ENCODE results near the gene CHST3. TPM values are rescaled to one million over a fixed set of nuclear protein-coding genes. Genes with fewer than 3 reads are reported as not detected.
"Not testable (repeated sequence)": the region's sequence is repeated elsewhere in the genome, so short reads cannot be mapped to it uniquely, and the experiment has no call there.

CHST3 gene
- total RNA-seq, 2 experiments from 2014 or later: 0.02 TPM

- Mint-ChIP-seq H3K27ac (no peak overlapping the region), H3K27me3 (peaks cover 53% of the 10 kb centered on the region), H3K4me1 (peaks cover 7% of the 10 kb centered on the region), H3K36me3 (ENCODE audit: low read depth) (no peaks in the 10 kb centered on the region), H3K9me3 (no peaks in the 10 kb centered on the region), H3K4me3 (no peak overlapping the region)
- POLR2A ChIA-PET: no interaction called here
- CTCF ChIA-PET: no interaction called here
- DNase-seq: no peak
Observed at GRCh38 chr10:71961831-71962230, 2.4 kb upstream of the CHST3 start.

DNA sequence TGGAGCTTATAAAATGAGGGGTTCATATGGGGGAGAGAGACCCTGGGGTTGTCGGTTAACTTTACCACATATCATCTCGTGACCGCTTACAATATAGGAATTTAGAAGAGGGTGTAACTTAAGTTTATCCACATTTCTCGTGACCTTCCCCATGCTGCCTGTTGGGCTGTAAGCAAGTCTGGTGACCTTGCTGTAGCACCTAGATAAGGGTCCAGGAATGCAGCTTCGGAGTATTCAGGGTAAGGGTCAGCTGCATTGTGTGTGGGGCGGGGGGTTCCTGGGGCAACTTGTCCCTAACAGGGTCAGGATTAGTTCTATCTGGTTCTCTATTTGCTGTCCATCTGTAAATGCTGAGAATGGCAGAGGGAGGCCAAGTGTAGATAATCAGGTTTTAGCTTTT lies 1.3 kb upstream of the CHST3 start:
- POLR2A ChIA-PET: no interaction called here
- peaks cover 7% of the 10 kb centered on the region for H3K4me1 Mint-ChIP-seq
- CTCF ChIA-PET: no interaction called here
- H3K36me3 Mint-ChIP-seq (ENCODE audit: low read depth): no peaks in the 10 kb centered on the region
- no peaks in the 10 kb centered on the region for H3K9me3 Mint-ChIP-seq
- no peak for DNase-seq
- no peak overlapping the region for H3K4me3 Mint-ChIP-seq
- H3K27ac Mint-ChIP-seq: no peak overlapping the region
- H3K27me3 Mint-ChIP-seq: peaks cover 57% of the 10 kb centered on the region

DNA sequence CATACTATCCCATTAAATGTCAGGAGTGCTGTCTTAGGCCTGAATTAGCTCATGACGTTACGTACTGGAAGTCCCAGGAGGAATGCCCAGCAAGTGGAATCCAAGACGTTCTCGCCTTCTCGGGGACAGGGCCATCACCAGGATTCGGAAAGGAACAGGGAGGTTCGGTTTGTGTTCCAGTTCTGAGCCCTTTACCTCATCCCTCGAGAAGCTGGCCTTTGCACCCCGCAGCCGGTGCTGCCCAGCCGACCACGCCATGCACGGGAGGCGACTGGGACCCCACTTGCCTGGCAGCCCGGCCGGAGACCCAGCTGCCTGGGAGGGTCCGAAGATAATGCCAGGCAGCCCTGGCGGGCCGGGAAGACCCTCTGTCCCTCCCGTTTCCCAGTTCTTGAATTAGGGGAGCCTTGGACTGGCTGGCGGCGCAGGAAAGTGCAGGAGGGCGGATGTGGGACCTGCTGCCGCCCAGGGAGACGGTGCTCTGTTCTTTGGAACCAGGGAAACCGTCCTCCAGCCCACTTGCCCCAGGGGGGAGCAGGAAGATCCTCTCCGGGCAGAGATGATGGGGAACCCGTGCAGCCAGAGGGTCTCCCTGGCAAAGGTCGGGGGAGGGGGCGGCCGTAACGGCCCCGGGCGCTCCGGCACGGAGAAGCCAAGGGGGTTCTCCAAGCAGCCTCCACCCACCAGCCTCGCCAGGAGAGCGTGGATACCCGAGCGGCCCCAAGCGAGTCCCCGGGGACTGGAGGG lies 671 bp upstream of the CHST3 start:
- Mint-ChIP-seq H3K36me3 (ENCODE audit: low read depth) (no peaks in the 10 kb centered on the region), H3K27me3 (peaks cover 63% of the 10 kb centered on the region), H3K4me1 (peaks cover 7% of the 10 kb centered on the region), H3K4me3 (no peak overlapping the region), H3K9me3 (no peaks in the 10 kb centered on the region), H3K27ac (no peak overlapping the region)
- DNase-seq: no peak
- CTCF ChIA-PET: no interaction called here
- POLR2A ChIA-PET: no interaction called here

GRCh38 chr10:71964743-71965515 lies 734 bp downstream of the CHST3 start:
- peaks cover 7% of the 10 kb centered on the region for H3K4me1 Mint-ChIP-seq
- H3K27ac Mint-ChIP-seq: no peak overlapping the region
- no peaks in the 10 kb centered on the region for H3K36me3 Mint-ChIP-seq (ENCODE audit: low read depth)
- ChIA-PET CTCF (interaction anchor here (0.5 kb wide), 1 partner anchor 1884 kb away, joined by 3 read pairs; no protein-coding TSS in a partner anchor), POLR2A (interaction anchor here (0.8 kb wide), 1 partner anchor 44 kb away, joined by 3 read pairs; no protein-coding TSS in a partner anchor)
- peak; percentile 13 for DNase-seq
- peak overlapping the region; percentile 58 for H3K4me3 Mint-ChIP-seq
- H3K9me3 Mint-ChIP-seq: no peaks in the 10 kb centered on the region
- H3K27me3 Mint-ChIP-seq: peaks cover 51% of the 10 kb centered on the region

GRCh38 chr10:71965623-71966022 lies 1.4 kb downstream of the CHST3 start:
- POLR2A ChIA-PET: no interaction called here
- Mint-ChIP-seq H3K36me3 (ENCODE audit: low read depth) (no peaks in the 10 kb centered on the region), H3K4me1 (peaks cover 7% of the 10 kb centered on the region), H3K9me3 (no peaks in the 10 kb centered on the region), H3K27ac (no peak overlapping the region), H3K27me3 (peaks cover 46% of the 10 kb centered on the region), H3K4me3 (no peak overlapping the region)
- CTCF ChIA-PET: interaction anchor here (0.7 to 1.2 kb wide), 2 partner anchors 83 to 597 kb away, joined by 3 to 5 read pairs; no protein-coding TSS in a partner anchor
- DNase-seq: no peak

- no peaks in the 10 kb centered on the region for H3K36me3 Mint-ChIP-seq (ENCODE audit: low read depth)
- H3K4me3 Mint-ChIP-seq: no peak overlapping the region
- H3K9me3 Mint-ChIP-seq: no peaks in the 10 kb centered on the region
- H3K4me1 Mint-ChIP-seq: peaks cover 7% of the 10 kb centered on the region
- POLR2A ChIA-PET: no interaction called here
- H3K27ac Mint-ChIP-seq: no peak overlapping the region
- CTCF ChIA-PET: interaction anchor here (0.7 to 1.2 kb wide), 3 partner anchors 60 to 598 kb away, joined by 3 to 5 read pairs (median 3); no protein-coding TSS in a partner anchor
- DNase-seq: no peak
- H3K27me3 Mint-ChIP-seq: peaks cover 46% of the 10 kb centered on the region
Observed at GRCh38 chr10:71966046-71967004, 2.1 kb downstream of the CHST3 start.

- not testable (repeated sequence) for H3K36me3 Mint-ChIP-seq (ENCODE audit: low read depth); H3K27ac Mint-ChIP-seq; H3K9me3 Mint-ChIP-seq; H3K4me1 Mint-ChIP-seq; H3K4me3 Mint-ChIP-seq; DNase-seq
- CTCF ChIA-PET: interaction anchor here (1.0 kb wide), 1 partner anchor 81 kb away, joined by 3 read pairs; no protein-coding TSS in a partner anchor
- H3K27me3 Mint-ChIP-seq: peaks cover 31% of the 10 kb centered on the region
- POLR2A ChIA-PET: interaction anchor here (0.6 kb wide), 1 partner anchor 133 kb away, joined by 8 read pairs; no protein-coding TSS in a partner anchor
Observed at GRCh38 chr10:71967958-71968357, 3.8 kb downstream of the CHST3 start.

GRCh38 chr10:71968553-71969474 lies 4.6 kb downstream of the CHST3 start:
- Mint-ChIP-seq H3K4me3 (no peak overlapping the region), H3K36me3 (ENCODE audit: low read depth) (no peaks in the 10 kb centered on the region), H3K9me3 (no peaks in the 10 kb centered on the region), H3K27ac (no peak overlapping the region), H3K27me3 (peaks cover 24% of the 10 kb centered on the region), H3K4me1 (peaks cover 10% of the 10 kb centered on the region)
- ChIA-PET POLR2A (no interaction called here), CTCF (interaction anchor here (1.0 kb wide), 1 partner anchor 80 kb away, joined by 3 read pairs; no protein-coding TSS in a partner anchor)
- DNase-seq: no peak

- peaks cover 22% of the 10 kb centered on the region for H3K27me3 Mint-ChIP-seq
- H3K36me3 Mint-ChIP-seq (ENCODE audit: low read depth): no peaks in the 10 kb centered on the region
- CTCF ChIA-PET: no interaction called here
- no peaks in the 10 kb centered on the region for H3K9me3 Mint-ChIP-seq
- POLR2A ChIA-PET: interaction anchor here (0.5 kb wide), 1 partner anchor 9 kb away, joined by 3 read pairs; no protein-coding TSS in a partner anchor
- H3K27ac Mint-ChIP-seq: no peak overlapping the region
- no peak for DNase-seq
- no peak overlapping the region for H3K4me3 Mint-ChIP-seq
- peaks cover 14% of the 10 kb centered on the region for H3K4me1 Mint-ChIP-seq
Observed at GRCh38 chr10:71969929-71970328, 5.7 kb downstream of the CHST3 start.

DNA sequence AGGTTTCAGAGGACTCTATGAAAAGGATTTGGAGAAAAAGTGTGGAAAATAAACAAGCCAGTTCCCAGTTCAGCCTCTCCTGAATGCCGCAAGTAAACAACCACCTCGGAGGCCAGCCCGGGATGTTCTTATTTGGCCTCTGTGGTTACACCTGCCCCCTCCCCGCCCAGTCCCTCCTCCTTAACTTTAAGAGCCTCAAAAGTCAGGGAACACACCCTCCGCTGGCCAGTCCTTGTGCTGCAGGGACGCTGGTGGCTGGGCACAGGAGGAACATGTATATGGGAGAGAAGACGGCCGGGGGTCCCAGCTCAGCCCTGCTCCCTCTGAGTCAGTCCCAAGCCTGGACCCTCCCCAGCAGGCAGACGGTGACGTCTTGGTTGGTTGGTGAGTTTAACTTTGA lies 6.1 kb downstream of the CHST3 start:
- Mint-ChIP-seq H3K27ac (no peak overlapping the region), H3K27me3 (peaks cover 18% of the 10 kb centered on the region), H3K9me3 (no peaks in the 10 kb centered on the region), H3K36me3 (ENCODE audit: low read depth) (no peaks in the 10 kb centered on the region), H3K4me3 (no peak overlapping the region), H3K4me1 (peaks cover 10% of the 10 kb centered on the region)
- DNase-seq: no peak
- ChIA-PET CTCF (interaction anchor here (0.9 kb wide), 1 partner anchor 78 kb away, joined by 3 read pairs; no protein-coding TSS in a partner anchor), POLR2A (interaction anchor here (0.5 kb wide), 1 partner anchor 9 kb away, joined by 3 read pairs; no protein-coding TSS in a partner anchor)

DNA sequence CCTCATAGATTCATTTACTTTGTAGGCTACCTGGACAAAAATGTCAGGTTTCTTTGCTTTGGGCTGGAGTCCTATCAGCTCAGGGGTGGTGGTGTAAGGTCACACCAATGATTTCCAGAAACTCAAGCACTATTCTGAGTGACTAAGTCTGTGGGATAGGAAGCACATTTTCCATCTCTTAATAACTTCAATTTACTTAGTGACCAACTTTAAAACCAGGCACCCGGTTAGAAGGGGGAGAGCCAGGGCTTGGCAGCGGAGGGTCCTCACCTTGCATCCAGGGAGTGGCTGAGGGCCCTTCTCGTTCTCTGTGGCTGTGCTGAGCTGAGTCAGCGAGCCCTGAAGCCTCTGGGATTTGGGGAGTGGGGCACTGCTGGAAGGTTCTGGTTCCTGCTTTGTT lies 6.7 kb downstream of the CHST3 start:
- H3K4me1 Mint-ChIP-seq: peaks cover 8% of the 10 kb centered on the region
- H3K36me3 Mint-ChIP-seq (ENCODE audit: low read depth): no peaks in the 10 kb centered on the region
- no peak overlapping the region for H3K4me3 Mint-ChIP-seq
- no peak for DNase-seq
- CTCF ChIA-PET: interaction anchor here (0.9 kb wide), 1 partner anchor 78 kb away, joined by 3 read pairs; no protein-coding TSS in a partner anchor
- peaks cover 13% of the 10 kb centered on the region for H3K27me3 Mint-ChIP-seq
- no peak overlapping the region for H3K27ac Mint-ChIP-seq
- H3K9me3 Mint-ChIP-seq: no peaks in the 10 kb centered on the region
- POLR2A ChIA-PET: no interaction called here

Data from activated CD4-positive, alpha-beta T cell treated with anti-CD3 and anti-CD28 coated beads, Interleukin-2, amount 10 ng/mL, durations not matched to agents 7 days and 5 days (primary cell).